ENCODE results near the gene MARCKSL1.

Gene MARCKSL1

DNA sequence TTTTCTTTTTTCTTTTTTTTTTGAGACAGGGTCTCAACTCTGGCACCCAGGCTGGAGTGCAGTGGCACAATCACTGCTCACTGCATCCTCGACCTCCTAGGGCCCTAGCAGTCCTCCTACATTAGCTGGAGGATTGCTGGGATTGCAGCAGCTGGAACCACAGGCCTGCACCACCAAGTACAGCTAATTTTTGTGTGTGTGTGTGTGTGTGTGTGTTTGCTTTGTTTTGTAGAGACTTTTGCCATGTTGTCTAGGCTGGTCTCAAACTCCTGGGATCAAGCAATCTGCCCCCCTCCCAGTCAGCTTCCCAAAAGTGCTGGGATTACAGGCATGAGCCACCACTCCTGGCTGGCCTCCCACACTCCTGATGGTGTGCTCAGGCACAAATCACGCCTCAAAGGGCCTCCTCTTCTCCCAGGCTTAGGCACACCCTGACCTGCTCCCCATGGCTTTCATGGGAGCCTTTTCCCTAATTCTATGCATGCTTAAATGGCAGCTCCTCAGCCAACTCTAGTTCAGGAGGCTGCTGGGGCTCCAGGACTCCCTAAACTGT is 16.9 kb upstream of the MARCKSL1 start:
- DNase-seq (ENCODE audit: low read depth) = no peak

DNA sequence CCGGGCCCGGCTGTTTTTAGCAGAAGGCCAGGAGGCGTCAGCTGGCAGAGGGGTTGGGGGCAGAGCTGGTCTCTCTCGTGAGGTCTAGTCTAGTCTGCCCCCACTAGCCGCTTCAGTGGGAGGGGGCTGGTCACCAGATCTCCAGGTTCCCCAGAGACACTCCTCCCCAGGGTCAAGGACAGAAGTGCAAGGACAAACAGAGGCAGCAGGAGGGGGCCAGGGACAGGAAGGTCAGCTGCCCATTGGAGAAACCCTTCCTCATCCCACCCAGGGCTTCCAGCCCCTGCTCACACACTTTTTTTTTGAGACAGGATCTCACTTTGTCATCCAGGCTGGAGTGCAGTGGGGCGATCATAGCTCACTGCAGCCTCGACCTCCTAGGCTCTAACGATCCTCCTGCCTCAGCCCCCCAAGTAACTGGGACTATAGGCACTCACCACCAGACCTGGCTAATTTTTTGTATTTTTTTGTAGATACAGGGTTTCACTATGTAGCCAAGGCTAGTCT is 16.3 kb upstream of the MARCKSL1 start:
- no peak for DNase-seq (ENCODE audit: low read depth)

DNA sequence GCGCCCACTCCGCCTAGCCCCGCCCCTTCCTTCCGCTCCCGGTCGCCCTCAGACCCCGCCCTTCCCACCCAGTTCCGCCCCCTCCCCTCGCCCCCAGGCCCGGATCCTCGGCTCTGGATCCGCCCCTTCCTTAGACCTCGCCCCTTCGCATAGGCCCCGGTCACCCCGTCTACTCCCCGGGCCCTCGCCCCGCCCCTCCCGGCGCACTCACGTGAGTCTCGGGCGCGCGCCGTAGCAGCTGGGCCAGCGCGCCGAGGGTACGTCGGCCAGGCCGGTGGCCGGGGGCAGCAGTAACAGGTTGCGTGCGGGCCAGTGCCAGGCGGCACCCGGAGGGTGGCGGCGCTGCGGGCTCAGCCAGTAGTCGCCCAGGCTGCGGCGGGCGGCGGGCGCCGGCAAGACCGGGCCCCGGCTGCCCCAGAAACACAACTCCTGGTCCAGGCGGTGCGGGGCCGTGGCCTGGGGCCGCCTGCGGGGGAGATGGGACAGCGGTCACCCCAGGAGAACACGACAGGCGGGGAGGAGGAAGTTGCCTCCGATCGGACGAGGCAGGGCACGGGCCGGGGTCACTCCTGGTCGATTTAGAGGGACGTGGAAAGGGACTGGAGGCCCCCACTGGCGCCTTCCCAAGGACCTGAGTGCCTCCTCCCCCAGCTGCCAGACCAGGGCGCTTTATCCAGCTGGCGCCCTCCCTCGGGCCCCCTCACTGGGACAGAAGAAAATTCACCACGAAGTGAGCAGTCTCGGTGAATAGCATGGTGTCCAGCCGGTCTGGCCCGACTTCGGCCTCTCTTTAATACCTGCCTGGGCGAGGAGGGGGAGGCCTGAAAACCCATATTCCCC is 15.6 kb upstream of the MARCKSL1 start:
- peak; percentile 96 for DNase-seq (ENCODE audit: low read depth)

DNA sequence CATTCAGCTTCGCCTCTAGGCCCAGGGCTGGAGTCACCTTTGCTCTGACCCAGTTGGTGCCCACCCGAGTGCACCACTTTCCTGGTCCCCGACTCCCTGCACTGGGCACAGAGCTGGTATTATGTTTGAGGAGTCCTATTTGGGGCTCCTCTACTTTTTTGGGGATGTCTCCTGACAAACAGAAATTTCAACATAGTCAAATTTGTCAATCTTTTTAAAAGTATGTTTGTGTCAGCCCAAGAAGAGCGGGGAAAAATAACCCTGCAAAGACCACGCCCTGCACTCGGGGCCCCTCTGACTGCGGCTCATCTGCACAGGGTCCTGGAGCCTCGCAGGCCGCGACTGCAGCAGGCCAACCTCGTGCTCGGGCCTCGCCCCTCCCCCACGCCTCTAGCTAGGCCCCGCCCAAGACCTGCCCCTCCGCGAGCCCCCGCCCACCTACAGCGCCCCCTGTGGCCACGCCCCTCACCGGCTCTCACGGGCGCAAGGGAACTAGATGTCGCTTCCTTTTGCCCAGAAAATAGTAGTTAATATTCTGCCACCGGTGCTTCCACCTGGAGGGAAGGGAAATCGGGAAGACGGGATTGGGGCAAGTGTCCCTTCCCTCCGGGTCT is 14.9 kb upstream of the MARCKSL1 start:
- no peak for DNase-seq (ENCODE audit: low read depth)

DNA sequence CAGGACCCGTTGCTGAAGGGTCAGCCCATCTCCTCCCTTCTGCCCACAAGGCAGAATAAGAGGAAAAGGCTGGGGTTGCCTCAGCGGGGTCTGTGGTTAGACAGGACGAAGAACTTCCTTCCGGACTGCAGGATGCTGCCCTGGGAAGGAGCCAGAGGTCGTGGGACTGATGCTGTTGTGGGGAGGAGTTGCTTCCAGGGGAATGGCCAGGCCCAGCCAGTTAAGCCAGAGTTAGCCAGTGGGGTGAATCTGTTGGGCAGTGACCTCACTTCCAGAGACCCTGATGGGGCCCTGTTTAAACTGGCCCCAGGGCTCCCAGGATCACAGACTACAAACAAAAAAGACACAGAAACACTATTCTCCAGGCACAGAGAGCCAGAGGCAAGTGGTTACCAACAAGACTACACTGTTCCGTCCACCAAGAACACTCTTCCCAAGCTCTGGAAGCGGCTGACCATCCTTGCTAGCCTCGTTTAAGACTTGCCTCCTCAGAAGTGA is 13.2 kb upstream of the MARCKSL1 start:
- peak; percentile 85 for DNase-seq (ENCODE audit: low read depth)

DNA sequence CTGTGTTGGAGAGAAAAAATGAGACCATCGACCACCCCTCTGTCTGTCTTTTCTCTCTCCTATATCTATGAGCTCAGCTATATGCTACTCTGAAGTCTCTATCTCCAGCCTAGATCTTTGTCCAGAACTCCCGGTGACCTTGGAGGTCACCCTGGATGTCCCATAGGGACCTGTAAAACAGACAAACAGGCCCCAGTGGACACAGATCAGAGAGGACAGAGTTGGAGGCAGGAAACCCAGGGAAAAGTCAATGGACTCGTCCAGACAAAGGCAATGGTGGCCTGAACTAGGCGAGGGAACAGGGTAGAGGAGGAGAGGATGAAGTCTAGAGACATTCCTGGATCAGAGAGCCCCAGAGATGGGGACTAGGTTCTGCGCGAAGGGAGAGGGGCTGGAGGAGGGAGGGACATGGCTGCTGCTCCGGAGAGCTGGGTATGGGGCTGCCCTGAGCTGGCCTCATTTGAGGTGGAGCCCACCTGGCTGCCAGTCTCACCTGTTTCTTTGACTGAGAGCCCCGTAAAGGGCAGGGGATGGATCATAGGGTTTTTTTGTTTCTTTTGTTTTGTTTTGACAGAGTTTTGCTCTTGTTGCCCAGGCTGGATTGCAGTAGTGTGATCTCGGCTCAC is 10.6 kb upstream of the MARCKSL1 start:
- DNase-seq (ENCODE audit: low read depth) = no peak

DNA sequence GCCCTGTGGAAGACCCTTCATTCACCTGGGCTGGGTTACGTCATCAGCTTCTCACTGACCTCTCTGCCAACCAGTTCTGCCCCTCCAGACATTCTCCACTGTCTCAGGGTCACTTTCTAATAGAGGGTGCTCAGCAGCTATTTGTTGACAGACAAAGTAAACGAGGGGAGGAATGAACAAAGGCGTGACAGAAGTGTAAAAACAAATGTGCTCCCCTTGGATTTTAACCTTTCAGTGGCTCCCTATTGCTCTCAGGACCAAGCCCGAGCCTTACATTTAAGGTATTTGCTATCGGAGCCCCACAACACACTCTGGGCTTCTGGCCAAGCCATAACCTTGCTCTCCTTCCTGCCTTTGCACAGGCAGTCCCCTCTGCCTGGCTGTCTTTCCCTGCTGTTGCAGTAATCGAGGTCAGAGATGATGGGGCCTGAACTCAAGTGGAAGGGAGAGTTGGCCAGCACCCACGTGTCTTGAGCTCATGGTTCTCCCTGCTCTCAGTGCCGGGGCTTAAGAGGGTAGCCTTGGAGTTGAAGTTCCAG is 9.3 kb upstream of the MARCKSL1 start:
- DNase-seq (ENCODE audit: low read depth) = no peak

DNA sequence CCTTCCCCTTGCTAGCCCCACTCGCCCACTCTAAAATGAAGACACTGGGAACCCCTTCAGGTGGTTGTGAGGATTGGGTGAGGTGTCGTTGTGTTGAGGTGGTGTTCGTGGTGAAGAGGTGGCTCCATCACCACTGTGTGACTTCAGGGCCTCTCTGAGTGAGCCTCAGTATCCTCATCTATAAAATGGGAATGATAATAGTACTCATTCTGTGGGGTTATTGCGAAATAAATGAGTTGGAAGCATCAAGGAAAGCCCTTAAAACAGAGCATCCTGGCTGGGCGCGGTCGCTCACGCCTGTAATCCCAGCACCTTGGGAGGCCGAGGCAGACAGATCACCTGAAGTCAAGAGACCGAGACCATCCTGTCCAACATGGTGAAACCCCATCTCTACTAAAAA is 6.7 kb upstream of the MARCKSL1 start:
- no peak for DNase-seq (ENCODE audit: low read depth)

DNA sequence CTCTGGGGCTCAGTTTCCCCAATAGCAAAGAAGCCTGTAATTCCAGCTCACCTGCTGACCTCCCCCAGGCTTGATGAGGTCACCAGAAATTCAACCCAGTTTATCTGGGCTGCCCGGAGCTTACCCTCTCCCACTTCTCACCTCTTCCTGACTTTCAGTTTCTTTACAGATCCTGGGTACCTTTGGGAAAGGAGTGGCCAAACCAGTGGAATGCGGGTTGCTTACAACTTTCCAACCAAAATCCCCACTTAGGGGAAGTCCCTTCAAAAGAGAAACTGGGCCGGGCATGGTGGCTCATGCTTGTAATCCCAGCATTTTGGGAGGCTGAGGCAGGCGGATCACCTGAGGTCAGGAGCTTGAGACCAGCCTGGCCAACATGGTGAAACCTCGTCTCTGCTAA is 5.9 kb upstream of the MARCKSL1 start:
- DNase-seq (ENCODE audit: low read depth) = no peak

DNA sequence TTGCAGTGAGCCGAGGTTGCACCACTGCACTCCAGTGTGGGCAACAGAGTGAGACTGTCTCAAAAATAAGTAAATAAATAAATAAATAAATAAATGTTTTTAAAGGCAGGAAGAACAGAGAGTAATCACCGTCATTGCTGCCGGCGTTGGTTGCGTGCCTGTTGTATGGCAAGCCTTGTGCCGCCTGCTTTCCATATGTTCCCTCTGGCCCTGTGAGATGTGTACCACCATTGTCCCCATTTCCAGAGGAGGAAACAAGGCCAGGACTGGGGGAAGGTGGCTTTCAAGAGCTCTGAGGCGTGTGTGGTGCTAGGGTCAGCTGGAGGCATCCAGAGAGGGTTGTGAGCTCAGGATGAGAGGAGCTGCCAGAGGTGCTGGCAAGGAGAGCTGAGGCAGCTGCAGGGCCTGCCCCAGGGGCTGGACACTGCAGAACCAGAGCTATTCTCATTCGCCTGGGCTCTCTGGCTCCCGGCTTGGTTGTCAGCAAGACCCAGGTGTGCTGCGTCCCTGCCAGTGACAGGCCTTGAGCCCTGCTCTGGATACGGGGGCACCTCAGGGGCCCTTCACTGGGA is 5.2 kb upstream of the MARCKSL1 start:
- DNase-seq (ENCODE audit: low read depth) = no peak

DNA sequence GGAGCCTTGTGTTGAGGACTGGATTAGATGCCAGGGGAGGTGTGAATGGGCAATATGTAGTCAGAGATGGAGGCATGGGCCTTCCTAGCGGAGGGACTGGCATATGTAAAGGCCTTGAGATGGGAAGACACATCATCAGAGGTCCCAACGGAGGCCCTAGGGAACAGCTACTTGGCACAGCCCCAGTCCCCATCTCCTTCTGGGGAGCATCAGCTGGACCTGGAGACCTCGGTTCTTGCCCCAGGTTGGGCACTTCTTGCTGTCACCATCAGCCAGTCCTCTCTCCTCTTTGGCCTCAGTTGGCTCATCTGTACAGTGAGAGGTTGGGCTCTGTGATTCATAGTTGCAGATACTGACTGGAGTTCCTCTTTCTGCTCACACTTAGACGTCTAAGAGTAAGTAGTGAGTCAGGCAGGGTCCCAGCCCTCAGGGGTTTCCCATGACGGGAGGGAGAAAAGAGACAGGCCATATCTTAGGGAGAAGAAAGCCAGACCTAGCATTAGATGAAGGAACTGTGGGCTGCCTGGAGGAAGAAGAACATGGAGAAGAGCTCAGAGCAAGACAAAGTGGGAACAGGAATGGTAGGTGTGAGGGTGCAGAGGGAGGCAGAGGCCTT is 3.4 kb upstream of the MARCKSL1 start:
- DNase-seq (ENCODE audit: low read depth) = no peak

DNA sequence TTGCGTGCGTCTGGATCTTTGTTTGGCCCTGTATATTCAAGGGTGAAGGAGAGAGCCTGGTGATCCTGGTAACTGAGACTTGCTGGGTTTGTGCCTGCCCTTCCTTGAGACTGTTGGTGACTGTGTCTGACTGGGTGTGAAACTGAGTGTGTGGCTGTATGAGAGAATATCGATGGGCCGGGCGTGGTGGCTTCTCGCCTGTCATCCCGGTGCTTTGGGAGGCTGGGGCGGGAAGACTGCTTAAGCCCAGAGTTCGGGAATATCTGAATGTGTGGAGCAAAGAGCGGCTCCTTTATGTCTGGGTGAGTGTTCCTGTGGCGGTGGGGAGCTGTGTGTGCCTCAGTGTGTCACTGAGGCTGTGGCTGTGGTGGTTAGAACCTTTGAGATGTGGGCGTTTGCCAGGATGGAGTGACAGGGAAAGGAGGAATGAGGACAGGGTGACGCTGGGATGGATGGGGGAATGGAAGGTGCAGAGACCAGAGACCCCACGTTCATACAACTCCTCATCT is 2.7 kb upstream of the MARCKSL1 start:
- no peak for DNase-seq (ENCODE audit: low read depth)

DNA sequence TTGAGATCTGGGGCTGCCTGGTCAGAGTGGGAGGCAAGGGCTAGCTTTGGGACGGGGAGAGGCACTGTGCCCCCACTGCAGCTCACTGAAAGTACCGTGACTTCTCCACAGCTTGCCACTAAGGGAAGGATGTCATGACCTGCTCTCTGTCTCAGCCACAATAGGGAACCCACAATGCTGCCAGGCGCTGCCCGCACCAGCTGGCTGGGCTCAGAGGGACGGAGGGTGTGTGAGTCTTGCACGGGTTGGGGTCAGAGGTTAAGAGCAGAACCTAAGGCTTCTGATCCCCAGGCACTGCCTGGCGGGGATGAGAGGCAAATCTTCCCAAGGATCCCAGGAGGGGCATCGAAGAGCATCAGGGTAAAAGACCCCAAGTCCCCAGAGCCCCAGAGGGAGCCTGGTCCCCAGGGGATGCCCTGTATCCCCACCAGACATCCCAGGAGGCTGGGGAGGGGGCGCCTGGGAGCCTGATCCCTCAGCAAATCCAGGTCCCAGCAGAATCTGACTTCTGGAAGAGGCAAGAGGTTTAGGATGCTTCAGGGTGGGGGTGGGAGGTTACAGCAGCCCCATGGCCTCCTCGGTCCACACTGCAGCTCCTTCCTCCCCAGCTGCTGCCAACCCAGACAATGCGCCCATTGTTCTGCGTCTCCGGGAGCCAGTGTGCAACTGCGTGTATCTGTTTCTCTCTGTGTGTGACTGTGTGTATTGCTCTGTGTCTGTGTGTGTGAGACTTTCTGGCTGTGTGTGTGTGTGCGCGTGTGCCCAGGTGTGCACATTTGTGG is 2.0 kb upstream of the MARCKSL1 start:
- DNase-seq (ENCODE audit: low read depth) = peak; percentile 62

DNA sequence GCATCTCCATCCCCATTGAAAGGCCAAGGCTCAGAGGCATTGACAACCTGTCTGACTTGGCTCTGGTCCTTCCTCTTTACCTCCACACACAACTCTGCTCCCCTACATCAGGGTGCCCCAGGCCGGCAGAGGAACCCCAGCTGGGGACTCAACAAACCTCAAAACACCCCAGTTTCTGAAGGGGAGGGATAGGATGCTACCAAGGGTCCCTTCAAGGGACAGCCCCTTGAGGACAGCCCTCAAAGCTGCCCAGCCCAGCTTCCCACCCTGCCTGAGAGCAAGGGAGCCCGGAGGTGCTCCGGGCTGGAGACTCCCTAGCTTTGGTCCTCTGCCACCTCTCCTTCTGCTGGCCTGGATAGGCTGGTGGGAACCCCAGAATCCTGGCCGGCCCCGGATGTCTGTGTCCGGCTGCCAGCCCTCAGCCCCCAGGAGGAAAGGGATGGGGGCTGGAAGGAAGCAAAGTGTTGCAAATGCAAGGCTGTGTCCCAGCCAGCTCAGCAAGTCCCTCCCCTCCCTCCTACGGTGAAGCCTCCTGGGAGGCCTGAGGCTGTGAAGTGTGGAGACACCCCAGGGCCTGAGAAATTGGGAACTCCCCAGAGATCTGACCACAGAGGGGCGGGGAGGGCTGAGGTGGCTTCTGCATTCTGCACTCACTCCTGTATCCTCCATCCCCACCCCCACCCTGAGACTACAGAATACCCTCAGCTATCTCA is 1.1 kb upstream of the MARCKSL1 start:
- peak; percentile 41 for DNase-seq (ENCODE audit: low read depth)

DNA sequence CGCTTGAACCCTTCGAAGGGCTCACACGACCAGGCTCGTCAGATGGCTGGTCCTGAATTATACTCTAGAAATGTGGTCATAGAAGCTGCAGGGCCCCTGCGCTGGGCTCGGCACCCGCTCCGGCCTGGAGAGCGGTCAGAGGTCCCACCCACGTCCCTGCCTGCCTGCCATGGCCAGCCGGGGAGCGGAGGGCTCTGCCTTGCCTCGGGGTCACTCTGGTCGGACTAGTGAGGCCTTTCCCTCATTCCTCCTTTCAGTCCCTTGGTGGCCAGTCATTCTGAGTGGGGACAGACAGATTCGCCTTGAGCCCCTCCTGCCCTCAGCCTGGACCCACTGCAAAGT is 529 bp upstream of the MARCKSL1 start:
- no peak for DNase-seq (ENCODE audit: low read depth)

DNA sequence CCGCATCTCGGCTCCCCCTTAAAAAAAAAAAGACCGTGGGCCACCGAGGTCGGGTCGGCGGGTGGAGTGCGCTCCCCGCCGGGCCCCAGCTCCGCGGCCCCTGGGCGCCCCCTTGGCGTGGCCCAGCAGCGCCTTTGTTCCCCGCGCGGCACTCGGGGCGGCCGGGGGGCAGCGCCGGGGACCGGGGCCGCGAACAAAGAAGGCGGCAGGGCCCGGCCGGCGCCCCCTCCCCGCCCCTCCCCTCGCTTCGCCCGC is 571 bp downstream of the MARCKSL1 start:
- DNase-seq (ENCODE audit: low read depth) = no peak

DNA sequence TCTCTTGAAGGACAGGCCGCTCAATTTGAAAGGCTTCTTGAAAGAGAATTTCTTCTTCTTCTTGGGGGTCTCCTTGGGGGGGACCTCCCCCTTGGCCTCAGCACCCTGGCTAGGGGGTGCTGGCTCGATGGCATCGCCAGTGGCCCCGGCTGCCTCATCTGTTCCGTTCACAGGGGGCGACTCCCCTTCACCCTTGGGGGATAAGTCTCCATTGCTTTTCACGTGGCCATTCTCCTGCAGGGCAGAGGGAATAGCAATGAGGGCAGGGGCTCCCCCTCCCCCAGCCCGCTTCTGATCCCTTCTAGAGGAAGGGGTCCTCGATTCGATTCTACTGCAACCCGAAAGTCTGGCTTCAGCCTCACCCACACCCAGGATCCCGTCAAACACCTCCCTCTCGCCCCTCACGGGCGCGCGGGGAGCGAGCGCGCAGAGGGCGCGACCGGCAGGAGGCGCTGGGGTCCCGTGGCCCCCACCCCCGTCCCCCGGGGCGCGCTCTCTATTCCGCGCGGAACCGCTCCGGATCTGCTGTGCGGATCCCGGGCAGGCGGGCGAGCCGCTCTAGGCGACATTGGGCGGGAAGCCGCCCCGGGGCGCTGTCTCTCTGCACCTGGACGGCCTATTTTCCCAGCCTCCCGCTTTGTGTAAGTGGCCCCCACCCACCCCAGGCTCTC is 1.0 kb downstream of the MARCKSL1 start:
- peak; percentile 39 for DNase-seq (ENCODE audit: low read depth)

DNA sequence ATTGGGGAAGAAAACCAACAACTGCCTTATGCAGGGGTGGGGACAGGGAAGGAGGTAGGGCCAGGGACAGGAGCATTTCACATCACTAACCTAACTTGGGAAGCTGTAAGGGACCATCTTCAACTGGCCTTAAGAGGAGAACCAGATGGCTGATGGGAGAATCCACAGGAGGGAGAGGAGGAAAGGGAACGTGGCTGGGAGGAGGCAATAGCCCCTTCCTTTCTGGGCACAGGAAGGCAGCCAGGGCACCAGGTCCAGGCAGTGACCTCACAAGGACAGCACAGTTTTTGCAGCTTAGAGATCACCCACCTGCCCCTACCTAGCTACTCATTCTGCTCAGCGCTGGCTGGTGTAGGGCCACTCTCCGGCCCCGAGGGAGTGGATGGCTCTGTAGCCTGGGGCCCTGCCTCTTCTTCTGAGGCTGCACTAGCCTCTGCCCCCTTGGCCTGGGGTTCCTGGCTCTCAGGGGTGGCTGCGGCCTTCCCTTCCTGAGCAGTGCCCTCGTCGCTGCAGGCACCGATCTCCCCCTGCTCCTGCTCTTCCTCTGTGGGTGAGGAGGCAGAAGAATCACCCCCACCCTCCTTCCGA is 1.7 kb downstream of the MARCKSL1 start:
- no peak for DNase-seq (ENCODE audit: low read depth)

DNA sequence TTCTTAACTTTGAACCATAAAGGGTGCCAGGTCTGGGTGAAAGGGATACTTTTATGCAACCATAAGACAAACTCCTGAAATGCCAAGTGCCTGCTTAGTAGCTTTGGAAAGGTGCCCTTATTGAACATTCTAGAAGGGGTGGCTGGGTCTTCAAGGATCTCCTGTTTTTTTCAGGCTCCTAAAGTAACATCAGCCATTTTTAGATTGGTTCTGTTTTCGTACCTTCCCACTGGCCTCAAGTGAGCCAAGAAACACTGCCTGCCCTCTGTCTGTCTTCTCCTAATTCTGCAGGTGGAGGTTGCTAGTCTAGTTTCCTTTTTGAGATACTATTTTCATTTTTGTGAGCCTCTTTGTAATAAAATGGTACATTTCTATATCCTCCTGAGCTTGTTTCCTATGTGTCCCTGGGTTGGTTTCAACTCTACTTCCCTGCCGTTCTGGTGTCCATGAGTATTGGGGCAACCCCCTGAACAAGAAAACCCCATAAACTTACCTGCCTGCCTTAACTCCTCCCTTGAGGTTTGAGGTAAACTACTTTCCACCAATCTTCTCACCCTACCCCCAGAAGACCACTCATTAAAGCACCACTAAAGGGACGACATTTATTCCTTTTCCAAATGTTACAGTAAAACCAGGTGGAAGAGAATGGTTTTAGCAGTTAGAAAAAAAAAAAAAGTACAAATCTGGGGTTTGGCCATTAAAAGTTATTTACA is 2.6 kb downstream of the MARCKSL1 start:
- no peak for DNase-seq (ENCODE audit: low read depth)

Data from CMK (cell line).